ENCODE results near the gene ABCA13.

Gene ABCA13

DNA sequence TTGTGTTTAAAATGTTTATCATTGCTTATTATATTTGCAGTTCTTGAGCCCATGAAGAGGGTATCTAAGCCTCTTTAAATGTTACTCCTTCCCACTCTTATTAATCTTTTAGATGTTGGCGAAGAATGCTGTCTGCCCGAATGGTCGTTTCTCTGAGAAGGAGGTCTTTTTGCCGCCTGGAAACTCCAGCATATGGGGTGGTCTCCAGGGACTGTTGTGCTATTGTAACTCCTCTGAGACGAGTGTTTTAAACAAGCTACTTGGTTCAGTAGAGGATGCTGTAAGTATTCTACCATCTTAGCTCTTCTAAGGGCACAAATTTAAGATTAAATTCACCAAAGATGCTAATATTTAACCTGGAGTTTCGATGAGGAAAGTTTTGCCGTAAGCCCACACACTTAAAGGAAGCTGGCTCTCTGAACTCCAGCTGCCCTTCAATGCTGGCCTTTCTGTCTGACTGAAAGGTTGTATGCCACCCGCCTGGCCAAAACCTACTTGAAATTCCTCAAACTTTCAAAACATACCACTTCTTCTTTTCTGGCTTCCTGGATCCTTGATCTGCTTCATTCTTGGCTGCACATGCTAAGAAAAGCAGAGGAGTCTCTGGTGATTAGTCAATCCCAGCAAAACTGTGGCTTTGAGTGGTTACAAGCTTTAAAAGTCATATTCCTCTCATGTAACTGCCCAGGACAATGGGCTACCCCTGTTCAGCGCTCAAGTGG lies 74.7 kb downstream of the ABCA13 start:
- no peak for DNase-seq

DNA sequence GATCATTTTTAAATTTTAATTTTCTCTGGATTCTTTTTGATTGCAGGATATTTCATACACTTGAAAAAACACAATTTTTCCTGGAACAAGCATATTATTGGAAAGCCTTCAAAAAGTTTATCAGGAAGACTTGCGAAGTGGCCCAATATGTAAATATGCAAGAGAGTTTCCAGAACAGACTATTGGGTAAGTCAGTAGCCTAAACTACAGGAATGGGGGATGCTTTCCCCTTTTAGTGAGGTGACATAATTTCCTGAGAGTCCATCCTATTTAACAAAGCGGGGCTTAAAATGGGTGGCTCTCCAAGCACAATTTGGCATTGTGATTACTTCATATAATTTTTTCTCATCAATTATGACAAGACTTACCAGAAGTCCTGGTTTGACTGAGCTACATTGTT lies 77.9 kb downstream of the ABCA13 start:
- no peak for DNase-seq

DNA sequence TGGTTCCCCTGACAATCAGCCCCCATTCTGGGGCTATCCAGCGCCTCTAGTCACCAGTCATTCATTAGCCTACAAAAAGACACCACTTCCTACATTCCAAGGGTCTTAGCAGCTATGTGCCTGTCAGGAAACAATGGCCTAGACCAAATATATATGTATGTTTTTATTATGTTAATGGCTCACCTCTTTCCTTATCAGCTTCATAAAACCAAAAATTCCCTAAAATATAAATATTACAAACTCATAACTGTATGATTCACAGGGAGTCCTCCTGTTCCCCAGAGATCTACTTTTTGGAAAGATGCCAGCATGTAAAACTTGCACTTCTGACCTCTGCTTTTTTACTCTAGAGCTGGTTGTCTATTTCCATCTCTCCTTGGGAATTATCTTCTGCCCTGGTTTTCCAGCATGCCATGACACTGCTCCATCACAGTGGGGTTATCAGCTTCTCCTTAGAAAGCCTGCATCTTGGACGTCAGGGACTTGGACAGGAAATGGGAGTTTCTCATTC lies 79.2 kb downstream of the ABCA13 start:
- DNase-seq, result peak; percentile 30

DNA sequence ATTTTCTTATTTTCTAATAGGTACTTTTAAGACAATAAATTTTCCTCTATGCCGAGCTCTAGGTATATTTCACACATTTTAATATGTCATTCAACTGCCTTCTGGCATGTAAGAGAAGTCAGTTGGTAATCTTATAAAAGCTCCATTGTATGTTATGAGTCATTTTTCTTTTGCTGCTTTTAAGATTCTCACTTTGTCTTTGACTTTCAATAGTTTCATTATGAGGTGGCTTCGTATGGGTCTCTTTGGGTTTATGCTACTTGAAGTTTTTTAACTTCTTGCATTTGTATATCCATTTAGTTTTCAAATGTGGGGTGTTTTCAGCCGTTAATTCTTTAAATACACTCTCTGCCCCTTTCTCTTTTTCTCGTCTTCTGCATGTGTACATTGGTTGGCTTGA lies 80.5 kb downstream of the ABCA13 start:
- DNase-seq, result no peak

DNA sequence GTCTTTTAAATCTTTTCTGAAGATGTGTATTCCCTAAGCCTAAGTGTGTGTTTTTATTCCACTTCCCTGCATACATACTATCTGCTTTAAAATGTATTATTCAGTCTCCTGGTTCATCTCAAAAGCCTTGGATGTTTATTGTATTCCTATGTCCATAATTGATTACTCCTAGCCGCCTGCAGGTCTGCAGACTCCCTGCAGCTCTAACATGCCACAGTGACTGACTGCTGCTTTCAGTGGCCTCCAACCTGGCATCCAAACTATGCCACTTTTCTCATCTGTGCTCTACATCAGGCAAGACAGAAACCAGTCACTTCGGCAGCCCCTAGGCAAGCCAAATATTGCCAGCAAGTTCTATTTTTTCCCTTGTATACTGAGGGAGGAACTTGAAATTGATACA lies 81.7 kb downstream of the ABCA13 start:
- no peak for DNase-seq

DNA sequence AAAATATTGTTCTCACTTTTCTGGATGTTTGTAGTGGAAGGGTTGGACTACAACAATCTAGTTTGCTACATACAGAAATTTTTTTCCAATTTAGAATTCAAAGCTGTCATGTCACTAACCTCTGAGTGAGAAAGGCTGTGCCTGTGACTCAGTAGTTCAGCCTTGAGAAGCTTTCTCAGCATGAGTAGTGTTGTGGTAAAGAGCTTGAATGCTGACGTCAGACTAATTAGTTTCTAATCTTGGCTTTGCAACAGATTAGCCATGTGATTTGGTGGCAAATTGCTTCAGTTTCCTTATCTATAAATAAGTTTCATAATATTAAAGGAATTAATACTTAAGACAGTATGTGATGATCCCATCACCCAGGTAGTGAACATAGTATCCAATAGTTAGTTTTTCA lies 83.8 kb downstream of the ABCA13 start:
- peak; percentile 69 for DNase-seq

DNA sequence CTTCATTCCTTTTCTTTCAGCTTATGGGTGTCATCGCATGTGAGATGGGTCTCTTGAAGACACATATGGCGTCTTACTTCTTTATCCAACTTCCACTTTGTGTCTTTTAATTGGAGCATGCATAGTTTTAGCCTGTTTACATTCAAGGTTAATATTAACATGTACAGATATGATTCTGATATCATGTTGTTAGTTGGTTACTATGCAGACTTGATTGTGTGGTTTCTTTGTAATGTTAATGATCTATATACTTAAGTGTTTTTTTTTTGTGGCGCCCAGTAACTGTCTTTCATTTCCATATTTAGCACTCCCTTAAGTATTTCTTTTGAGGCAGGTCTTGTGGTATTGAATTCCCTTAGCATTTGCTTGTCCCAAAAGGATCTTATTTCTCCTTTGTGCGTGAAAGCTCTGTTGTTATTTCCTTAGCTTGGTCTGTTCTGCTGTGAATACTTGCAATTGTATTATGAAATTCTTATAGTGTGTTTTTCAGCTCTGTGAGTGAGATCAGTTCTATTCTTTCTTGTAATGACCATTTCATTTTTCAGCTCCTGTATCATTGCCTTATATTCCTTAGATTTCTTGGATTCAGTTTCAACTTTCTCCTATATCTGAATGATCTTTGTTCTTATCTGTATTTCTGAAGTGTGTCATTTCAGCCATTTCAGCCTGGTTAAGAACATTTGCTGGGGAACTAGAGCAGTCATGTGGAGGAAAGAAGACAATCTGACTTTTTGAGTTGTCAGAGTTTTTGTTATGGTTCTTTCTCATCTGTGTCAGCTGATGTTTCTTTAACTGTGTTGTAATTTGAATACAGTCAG lies 88.4 kb downstream of the ABCA13 start:
- DNase-seq, result no peak

DNA sequence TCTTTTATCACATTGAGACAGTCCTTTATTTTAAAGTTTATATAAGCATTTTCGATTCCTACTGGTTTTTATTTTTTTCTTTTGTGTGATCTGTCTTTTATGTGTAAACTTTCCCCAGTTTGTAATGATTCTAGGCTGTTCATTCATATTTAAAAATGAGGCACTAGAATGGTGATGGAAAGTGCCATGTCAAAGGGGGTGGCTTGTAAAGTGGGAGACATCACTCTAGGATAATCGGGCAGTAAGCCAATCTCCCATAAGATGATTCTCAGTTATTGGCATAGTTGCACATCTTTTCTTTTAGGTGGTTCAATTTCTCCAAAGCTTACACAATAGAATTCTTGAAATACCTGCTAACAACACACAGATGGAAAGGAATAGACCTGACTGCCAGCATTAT lies 90.4 kb downstream of the ABCA13 start:
- DNase-seq, result no peak

DNA sequence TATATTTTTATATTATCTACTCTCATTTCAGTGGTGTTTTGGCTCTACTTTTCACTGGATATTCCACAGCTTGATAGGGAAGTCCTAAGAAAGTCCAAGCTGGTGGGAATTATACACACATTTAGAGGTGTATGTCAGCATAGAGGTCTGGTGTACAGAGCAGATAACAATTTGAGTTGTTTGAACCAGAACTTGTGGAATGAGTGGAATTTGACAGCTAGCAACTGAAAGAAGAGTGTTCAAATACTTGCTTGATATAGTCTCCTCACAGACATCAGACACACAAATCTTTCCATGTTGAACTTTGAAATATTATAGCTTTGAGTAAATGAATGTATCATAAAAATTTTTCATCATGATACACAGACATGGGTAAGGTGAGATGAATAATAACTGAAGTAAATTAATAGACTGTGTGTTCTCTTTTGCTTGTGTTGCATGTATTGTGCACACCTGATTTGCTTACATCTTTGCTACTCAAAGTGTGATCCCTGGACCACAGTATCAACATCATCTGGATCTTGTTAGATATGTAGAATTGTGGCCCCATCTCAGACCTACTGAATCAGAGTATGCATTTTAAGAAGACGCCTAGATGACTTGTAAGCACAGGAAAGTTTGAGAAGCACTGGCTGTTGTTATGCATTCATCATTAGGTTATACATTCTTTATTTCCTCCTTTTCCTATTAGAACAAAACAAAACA lies 91.5 kb downstream of the ABCA13 start:
- no peak for DNase-seq

DNA sequence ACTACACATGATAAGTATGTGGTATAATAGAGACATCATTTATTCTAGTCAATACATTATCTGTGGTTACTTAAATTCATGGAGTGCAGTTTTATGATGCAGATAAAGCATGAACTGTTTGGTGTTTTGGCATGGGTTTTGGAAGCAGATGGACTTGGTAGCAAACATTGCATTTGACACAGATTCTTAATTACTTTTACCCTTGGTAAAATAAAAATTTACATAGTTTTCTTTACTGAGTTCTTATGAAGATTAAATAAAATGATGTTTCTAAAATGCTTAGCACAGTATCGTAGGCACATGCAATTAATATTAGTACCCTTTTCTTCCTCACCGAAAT lies 92.0 kb downstream of the ABCA13 start:
- no peak for DNase-seq

DNA sequence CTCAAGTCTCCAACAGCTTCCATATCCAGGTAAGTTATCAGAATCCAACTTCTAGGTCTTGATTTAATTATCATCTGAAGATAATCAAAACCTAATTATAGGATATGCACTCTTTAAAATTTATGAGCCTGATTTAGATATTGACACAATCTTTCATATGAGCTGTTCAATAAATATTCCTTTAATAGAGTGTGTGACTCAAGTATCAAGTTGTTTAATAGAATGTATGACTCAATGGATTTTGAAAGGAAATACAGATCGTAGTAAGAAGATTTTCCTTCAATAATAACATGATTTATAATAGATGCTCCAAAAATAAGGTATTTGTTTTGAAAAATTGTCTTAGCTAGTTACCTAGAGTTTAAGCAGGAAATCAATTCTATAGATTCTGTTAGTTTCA lies 97.8 kb downstream of the ABCA13 start:
- DNase-seq, result no peak

DNA sequence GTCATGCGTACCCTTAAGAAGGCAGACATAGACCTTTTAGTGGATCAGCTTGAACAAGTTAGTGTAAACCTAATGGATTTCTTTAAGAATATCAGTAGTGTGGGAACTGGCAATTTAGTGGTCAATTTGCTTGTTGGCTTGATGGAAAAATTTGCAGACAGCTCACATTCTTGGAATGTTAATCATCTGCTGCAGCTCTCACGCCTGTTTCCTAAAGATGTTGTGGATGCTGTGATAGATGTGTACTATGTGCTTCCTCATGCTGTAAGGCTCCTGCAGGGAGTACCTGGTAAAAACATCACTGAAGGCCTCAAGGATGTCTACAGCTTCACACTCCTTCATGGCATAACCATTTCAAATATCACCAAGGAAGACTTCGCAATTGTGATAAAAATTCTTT lies 103.4 kb downstream of the ABCA13 start:
- DNase-seq, result peak; percentile 71

DNA sequence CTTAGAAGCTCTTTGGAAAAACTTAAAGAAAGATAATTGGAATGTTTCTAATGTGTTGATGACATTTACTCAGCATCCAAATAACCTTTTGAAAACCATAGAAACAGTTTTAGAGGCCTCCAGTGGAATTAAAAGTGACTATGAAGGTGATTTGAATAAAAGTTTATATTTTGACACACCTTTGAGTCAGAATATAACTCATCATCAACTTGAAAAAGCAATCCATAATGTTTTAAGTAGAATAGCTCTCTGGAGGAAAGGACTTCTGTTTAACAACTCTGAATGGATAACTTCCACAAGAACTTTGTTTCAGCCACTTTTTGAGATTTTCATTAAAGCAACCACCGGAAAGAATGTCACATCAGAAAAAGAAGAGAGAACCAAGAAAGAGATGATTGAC lies 108.2 kb downstream of the ABCA13 start:
- DNase-seq, result no peak

DNA sequence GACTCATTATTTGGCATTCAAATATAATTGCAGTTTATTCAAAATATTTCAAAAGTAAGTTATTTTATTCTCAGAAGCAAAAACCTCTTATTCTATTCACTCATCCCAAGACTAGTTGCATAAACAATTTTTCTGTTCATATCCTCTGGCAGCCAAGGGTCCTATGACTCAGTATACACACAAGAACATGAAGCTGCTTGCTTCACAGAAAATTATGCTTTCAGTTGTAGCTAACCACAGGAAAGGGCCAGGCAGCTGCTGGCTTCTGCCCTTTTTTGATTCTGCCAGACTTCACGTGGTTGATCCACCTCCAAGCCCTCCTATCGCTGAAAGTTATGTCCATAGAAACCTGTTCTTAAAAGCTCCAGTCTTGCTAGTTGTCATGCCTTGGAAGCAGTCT lies 108.8 kb downstream of the ABCA13 start:
- peak; percentile 73 for DNase-seq

DNA sequence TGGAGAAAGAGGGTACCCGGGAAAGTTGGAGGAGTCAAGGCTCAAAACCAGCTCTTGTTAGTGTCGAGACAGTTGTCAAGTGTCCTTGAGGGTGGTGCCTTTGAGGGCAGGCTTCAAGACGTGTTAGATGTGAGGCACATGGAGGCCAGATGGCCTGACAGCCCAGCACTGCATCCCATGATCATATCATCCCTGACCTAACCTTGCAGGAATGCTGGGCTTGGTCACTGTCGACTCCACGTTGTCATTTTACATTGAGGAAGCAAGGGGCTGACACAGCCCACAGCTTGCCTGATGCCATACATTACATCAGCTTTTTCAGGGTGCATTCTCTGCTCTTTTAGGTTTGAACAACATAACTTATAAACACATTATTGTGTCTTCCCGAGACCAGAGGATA lies 114.1 kb downstream of the ABCA13 start:
- peak; percentile 78 for DNase-seq

DNA sequence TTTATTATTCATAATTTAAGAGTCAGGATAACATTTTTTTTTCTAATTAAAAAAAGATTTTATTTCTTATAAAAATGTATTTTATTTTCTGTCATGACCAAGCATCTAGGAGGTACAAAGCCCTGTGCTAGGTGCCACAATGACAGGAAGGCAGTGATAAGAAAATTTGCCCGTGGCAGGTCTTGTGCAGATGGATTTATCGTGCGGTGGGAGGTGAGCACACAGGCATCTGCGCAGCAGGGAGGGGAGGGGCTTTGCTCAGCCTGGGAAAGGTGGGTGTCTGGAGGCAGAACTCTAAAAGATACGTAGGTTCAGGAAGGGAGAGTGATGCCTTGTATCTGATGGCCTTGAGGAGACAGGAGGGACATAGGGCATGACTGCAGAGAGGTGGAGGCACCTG lies 115.6 kb downstream of the ABCA13 start:
- DNase-seq, result no peak

DNA sequence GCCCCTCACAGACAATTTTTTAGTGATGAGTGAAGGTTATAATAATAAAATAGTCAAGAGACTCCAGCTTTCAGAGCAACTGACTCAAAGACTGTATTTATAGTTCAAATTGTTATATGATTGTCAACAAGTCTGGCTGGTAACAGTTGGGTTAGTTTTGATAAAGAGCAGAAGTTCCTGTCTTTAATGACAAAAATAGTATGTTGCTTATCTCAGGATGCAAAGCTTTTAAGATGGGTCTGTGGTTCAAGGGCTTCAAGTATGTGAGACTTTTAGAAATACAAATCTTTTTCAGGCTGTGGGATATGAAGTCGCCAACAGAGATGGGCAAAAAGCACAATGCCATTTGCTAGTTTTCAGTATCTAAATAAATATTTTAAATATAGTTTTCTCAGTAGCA lies 118.4 kb downstream of the ABCA13 start:
- no peak for DNase-seq

DNA sequence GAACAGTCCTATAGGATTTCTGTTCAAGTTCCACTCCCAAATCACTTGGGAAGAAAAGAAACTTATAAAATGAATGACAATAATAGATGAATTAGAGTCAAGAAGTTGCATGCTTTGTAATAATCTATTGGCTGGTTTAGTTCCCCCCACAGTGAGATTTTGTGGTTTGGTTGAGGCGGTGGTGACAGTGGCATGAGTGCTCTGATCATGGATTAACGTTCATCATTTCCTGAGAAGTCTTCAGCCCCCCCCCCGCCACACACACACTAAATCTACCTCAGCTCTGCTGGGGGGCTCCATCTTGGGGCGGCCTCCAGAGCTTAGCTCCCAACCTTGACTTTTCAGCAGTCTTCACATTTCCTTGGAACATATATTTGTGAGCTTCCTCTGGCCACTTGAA lies 121.7 kb downstream of the ABCA13 start:
- DNase-seq, result peak; percentile 5

DNA sequence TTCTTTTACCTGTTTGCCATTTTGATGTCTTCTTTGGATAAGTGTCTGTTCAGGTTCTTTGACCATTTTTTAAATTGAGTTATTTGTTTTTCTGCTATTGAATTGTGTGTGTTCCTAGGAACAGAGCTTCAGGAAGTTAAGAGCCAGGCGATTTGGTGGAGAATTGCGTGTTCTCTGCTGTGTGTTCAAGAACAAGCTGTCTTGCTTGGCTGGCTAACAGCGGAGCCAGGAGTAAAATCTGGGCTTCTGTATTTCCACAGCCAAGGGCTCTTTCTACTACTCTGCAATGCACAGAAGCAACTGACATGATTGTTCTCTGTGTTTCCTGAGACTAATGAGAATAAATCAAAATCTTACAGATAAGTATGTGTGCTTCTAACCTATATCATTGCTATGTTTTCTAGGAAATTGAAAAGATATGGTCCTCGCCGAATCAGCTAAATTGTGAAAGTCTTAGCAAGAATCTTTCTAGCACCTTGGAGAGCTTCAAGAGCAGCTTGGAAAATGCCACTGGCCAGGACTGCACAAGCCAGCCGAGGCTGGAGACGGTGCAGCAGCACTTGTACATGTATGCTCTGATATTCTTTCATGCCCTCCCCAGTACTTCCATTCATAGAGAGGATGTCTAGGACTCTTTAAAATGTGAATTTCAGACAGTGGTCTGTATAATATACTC lies 124.2 kb downstream of the ABCA13 start:
- DNase-seq, result no peak

DNA sequence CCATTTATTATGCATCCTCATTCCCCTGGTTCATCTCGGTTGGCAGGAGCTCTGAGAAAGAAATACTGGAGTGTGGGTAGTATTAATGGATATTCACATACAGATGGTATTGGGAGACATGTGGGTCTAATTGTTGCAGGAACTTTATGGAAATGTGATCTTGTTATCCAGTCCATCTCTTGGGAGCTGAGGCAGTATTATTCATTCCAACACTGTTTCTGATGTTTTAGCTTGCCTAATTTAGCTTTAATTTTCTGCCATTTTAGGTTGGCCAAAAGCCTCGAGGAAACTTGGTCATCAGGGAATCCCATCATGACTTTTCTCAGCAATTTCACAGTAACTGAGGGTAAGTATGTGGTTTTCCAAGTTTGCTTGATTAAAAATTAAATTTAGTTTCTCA lies 125.7 kb downstream of the ABCA13 start:
- DNase-seq, result no peak

DNA sequence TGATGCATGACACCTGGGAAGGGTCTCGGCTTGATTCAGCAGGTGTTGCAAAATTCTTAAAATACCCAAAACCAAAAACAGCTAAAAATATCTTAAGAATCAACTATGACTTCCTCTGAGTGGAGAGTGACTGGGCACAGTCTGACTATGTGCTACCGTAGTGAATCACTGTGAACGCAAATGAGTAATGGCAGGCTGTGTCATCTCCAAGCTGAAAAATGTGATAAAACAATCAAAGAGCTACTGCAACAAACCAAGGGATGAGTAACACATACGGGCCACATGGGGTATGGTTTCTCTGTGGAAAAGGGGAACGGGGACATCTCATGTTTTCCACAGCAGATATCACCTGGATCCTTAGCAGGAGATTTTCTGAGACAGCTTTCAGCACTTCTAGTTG lies 127.5 kb downstream of the ABCA13 start:
- DNase-seq, result peak; percentile 72

DNA sequence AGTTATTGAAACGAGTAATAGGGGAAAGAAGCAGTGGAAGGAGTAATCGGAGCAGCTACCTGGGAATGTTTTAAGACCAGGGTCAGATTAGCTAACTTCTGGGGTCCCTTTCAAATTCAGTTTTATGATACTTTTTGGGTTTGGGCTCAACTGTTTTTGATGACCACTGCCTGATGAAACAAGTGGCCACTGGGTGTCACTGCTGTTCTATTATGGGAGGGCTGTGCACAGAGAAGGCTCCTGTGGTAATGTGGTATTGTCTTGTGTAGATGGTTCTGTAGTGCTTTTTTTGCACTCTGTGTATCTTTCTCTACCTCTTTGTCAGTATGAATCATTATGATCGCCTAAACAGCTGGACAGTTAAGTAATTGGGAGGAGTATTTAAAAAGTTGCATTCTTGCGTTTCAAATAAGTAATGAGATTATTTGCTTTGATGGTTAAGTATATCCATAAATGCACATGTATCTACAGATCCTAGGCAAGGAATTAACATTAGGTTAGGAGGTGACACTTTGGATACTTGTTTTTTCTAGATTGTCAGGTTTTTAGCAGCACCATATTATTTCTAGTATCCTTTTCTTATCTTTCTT lies 128.4 kb downstream of the ABCA13 start:
- DNase-seq, result peak; percentile 70

DNA sequence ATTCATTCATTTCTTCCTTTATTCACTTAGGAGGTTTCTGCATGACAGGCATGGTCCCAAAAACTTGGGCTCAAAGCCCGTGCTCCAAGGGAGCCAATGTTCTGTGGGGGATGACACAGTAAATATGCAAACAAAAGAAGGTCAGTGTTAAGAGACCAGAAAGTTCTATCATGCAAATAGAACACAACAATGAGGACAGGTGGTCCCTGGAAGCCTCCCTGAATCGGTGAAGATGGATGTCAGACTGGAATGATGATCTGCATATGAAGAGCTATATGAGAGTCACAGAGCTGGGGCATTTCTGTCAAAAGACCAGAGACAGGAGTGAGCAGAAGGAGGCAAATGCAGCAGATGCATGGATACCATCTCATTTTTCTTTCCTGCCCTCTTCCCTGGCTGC lies 129.0 kb downstream of the ABCA13 start:
- DNase-seq, result no peak
